ENCODE results near the gene WDR82.

The WDR82 gene

GRCh38 chr3:52310861-52311575 lies 32.6 kb upstream of the WDR82 start:
- peak in 1 of 2 donors; percentile 22 for DNase-seq (ENCODE audit: low read depth in 1 of 2, low spot score in 1 of 2)

- no peak for DNase-seq (ENCODE audit: low read depth in 1 of 2, low spot score in 1 of 2)
Measured at GRCh38 chr3:52308308-52308707, 29.9 kb upstream of the WDR82 start.

- DNase-seq (ENCODE audit: low read depth in 1 of 2, low spot score in 1 of 2), result no peak
Measured at GRCh38 chr3:52306978-52307377, 28.5 kb upstream of the WDR82 start.

- DNase-seq (ENCODE audit: low read depth in 1 of 2, low spot score in 1 of 2), result no peak
Measured at GRCh38 chr3:52305926-52306325, 27.5 kb upstream of the WDR82 start.

GRCh38 chr3:52303811-52304210 lies 25.4 kb upstream of the WDR82 start:
- DNase-seq (ENCODE audit: low read depth in 1 of 2, low spot score in 1 of 2), result no peak

- no peak for DNase-seq (ENCODE audit: low read depth in 1 of 2, low spot score in 1 of 2)
Measured at GRCh38 chr3:52302426-52303145, 24.1 kb upstream of the WDR82 start.

- DNase-seq (ENCODE audit: low read depth in 1 of 2, low spot score in 1 of 2), result no peak
Measured at GRCh38 chr3:52299879-52300611, 21.6 kb upstream of the WDR82 start.

- DNase-seq (ENCODE audit: low read depth in 1 of 2, low spot score in 1 of 2), result no peak
Measured at GRCh38 chr3:52299247-52299878, 20.9 kb upstream of the WDR82 start.

- no peak for DNase-seq (ENCODE audit: low read depth in 1 of 2, low spot score in 1 of 2)
Measured at GRCh38 chr3:52298149-52299098, 20.0 kb upstream of the WDR82 start.

GRCh38 chr3:52297242-52298148 lies 19.0 kb upstream of the WDR82 start:
- DNase-seq (ENCODE audit: low read depth in 1 of 2, low spot score in 1 of 2), result no peak

- no peak for DNase-seq (ENCODE audit: low read depth in 1 of 2, low spot score in 1 of 2)
Measured at GRCh38 chr3:52295671-52296208, 17.3 kb upstream of the WDR82 start.

GRCh38 chr3:52294320-52295150 lies 16.1 kb upstream of the WDR82 start:
- no peak for DNase-seq (ENCODE audit: low read depth in 1 of 2, low spot score in 1 of 2)

GRCh38 chr3:52293491-52294319 lies 15.3 kb upstream of the WDR82 start:
- DNase-seq (ENCODE audit: low read depth in 1 of 2, low spot score in 1 of 2), result no peak

GRCh38 chr3:52292247-52293065 lies 14.0 kb upstream of the WDR82 start:
- DNase-seq (ENCODE audit: low read depth in 1 of 2, low spot score in 1 of 2), result no peak

GRCh38 chr3:52291508-52292181 lies 13.2 kb upstream of the WDR82 start:
- DNase-seq (ENCODE audit: low read depth in 1 of 2, low spot score in 1 of 2), result no peak
